ENCODE data around the gene DPYSL4.
A peak's percentile ranks its signal among the peaks of the same experiment; 100 is the strongest.

DPYSL4 gene

DNA sequence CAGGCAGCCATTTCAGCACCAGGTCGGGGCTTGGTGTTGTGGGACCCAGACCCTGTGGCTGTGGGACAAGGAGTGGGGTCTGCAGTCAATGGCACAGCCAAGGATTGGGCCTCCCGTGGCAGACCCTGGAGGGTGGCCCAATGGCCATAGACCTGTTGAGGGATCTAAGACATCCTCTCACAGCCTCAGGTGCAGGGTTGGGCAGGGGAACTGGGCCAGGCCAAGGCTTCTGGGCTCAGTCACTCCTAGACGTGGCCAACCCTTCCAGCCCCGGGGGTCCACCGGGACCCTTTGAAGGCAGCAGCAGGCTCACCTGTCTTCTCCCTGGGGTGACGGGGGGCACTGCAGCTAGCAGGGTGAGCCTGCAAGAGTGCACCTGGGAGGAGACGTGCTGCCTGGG is 45.7 kb upstream of the DPYSL4 start:
- DNase-seq (ENCODE audit: low read depth) = no peak
- TF ChIP-seq, protein P1, sequence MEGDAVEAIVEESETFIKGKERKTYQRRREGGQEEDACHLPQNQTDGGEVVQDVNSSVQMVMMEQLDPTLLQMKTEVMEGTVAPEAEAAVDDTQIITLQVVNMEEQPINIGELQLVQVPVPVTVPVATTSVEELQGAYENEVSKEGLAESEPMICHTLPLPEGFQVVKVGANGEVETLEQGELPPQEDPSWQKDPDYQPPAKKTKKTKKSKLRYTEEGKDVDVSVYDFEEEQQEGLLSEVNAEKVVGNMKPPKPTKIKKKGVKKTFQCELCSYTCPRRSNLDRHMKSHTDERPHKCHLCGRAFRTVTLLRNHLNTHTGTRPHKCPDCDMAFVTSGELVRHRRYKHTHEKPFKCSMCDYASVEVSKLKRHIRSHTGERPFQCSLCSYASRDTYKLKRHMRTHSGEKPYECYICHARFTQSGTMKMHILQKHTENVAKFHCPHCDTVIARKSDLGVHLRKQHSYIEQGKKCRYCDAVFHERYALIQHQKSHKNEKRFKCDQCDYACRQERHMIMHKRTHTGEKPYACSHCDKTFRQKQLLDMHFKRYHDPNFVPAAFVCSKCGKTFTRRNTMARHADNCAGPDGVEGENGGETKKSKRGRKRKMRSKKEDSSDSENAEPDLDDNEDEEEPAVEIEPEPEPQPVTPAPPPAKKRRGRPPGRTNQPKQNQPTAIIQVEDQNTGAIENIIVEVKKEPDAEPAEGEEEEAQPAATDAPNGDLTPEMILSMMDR (IDR thresholded peaks at IDR 0.05; ENCODE audit: low read length, missing control alignments) = no peak
- H3K4me3 ChIP-seq (replicated peaks; ENCODE audit: low read depth, low read length) = no peak overlapping the region

DNA sequence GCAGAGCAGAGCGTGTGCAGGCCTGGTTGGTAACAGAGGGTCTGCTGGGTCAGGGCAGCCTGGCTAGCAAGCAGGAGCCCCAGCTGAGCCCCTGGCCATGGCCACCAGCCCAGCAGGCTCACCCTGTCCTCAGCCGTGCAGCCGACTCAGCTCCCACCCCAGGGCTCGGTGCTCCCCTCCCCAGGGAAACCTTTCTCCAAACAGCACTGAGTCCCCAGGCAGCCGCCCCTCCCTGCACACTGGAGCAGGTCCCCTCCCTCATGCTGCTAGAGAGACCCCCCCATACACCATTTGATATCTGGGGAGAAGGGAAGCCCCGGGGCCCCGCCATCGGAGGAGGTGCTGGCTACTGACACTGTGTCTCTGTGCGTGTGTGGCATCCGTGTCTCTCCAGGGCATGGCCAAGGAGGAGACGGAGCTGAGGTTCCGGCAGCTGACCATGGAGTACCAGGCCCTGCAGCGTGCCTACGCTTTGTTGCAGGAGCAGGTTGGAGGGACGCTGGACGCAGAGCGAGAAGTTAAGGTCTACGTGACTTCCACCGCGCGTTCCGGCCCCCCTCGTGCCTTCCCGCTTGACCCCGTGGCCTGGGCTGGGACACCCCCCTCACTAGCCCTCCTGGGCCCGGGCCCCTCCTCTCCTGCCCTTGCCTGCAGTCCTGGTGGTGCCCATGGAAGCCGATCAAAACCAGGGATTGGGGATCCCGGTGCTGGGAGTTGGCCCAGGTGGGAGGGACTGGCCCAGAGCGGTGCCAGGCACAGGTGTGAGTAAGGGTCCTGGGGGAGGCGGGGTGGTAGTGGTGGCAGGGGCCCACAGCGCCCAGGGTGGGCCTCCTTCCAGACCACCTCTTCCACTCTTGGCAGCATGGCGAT is 45.0 kb upstream of the DPYSL4 start:
- no peak for DNase-seq (ENCODE audit: low read depth)
- no peak overlapping the region for H3K4me3 ChIP-seq (replicated peaks; ENCODE audit: low read depth, low read length)
- TF ChIP-seq, protein P1 (IDR thresholded peaks at IDR 0.05; ENCODE audit: low read length, missing control alignments) = no peak

DNA sequence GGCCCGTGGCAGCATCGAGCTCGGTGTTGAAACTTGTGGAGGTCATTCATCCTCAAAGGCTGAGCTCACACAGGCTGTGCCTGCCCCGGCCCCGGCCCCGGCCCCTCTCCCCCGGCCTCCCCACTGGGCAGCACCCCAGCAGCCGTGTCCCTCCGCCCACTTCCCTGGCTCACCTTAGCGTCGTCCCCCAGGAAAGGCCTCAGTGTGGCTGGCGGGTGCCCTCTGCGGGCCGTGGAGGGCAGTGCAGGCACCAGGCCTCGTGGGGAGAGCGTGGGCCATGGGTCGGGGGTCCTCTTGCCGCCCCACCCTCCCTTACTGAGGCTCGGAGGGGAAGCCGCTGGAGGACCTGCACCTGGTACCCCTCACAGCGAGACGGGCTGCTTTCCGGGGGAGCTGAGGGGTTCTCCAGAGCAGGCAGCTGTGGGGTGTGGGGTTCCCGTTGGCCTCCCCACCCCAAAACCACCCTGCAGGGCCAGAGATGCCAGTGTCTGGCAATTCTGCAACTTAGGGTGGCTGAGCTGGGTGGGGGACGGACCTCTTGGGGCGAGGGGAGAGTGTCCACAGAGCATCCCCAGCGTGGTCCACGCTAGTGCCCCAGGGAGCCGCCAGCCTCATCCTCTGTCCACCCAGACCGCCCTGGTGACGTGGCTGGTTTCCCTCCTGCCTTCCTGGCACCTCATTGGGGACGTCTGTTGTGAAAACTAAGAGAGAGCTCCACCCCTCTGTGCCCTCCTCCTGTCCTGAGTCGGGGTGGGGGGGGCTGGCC is 44.2 kb upstream of the DPYSL4 start:
- DNase-seq (ENCODE audit: low read depth) = peak; percentile 14
- TF ChIP-seq, protein P1 (IDR thresholded peaks at IDR 0.05; ENCODE audit: low read length, missing control alignments) = peak; percentile 56
- no peak overlapping the region for H3K4me3 ChIP-seq (replicated peaks; ENCODE audit: low read depth, low read length)

DNA sequence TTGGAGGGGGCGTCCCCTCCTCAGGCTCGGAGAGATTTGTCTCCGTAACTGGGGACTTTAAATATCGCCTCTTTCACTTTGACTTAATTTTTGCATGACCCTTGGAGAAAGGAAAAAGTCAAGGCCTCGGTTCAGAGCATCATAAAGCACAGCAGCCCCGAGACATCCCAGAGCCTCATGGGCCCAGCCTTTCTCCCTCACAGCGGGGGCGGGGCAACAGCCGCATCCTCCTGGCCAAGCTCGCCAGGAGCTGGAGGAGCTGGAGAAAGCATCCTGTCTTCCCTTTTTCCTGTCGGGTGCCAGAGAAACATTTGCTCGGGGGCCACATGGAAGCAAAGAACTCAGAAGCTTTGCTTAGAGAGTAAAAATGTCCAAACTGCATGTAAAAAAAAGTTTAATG is 43.6 kb upstream of the DPYSL4 start:
- TF ChIP-seq, protein P1 (IDR thresholded peaks at IDR 0.05; ENCODE audit: low read length, missing control alignments) = no peak
- H3K4me3 ChIP-seq (replicated peaks; ENCODE audit: low read depth, low read length) = no peak overlapping the region
- no peak for DNase-seq (ENCODE audit: low read depth)

DNA sequence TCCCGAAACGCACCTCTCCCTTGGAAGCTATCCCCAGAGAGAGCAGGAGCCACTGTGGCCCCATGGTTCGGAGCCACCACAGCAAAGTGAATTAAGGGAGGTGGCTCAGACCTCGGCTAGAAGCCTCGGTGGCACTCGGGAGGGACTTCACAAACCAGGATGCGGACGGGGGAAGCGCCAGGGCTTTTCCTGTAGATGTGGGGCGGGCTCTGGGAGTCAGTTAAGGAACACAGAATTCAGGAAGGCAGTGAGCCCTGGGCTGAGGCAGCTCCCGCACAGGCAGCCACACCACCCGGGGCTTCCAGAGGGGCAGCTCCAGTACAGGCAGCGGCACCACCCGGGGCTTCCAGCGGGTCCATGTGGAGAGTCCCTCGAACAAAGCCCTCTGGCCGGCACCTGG is 42.7 kb upstream of the DPYSL4 start:
- TF ChIP-seq, protein P1 (IDR thresholded peaks at IDR 0.05; ENCODE audit: low read length, missing control alignments) = no peak
- no peak for DNase-seq (ENCODE audit: low read depth)
- H3K4me3 ChIP-seq (replicated peaks; ENCODE audit: low read depth, low read length) = no peak overlapping the region

DNA sequence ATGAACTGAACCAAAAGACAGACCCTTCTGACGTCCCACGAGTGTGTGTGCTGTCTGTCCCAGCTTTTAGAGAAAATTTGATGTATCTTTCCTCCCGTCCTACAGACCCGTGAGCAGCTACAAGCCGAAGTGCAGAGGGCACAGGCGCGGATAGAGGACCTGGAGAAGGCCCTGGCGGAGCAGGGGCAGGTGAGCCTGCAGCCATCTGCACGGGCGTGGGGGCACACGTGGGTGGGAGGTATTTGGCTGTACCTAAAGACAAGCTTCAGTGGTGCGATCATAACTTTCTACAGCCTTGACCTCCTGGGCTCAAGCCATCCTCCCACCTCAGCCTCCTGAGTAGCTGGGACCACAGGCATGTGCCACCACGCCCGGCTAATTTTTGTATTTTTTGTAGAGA is 41.7 kb upstream of the DPYSL4 start:
- no peak for DNase-seq (ENCODE audit: low read depth)
- TF ChIP-seq, protein P1 (IDR thresholded peaks at IDR 0.05; ENCODE audit: low read length, missing control alignments) = no peak
- H3K4me3 ChIP-seq (replicated peaks; ENCODE audit: low read depth, low read length) = no peak overlapping the region

Data from fibroblast of pulmonary artery (primary cell).